Mucosa of gallbladder (tissue), 1 donor: ENCODE data around the gene CDH4. TPM values are rescaled to one million over a fixed set of nuclear protein-coding genes. Genes with fewer than 3 reads are reported as not detected.

ENCODE experiments used
- DNase-seq: peaks from one replicate; pipeline ENCODE4 v3.0.0-alpha.2; 2020; ENCODE audit warnings: low spot score
- total RNA-seq: library from RNA; stranded (reverse); gene quantifications from one replicate; pipeline ENCODE4 v1.2.1, GENCODE V29; 2021
- donor health status: DM: no; HTN: no; CAD: no.

Gene CDH4
- total RNA-seq, 1 donor from 2014 or later: 3.5 TPM

DNA sequence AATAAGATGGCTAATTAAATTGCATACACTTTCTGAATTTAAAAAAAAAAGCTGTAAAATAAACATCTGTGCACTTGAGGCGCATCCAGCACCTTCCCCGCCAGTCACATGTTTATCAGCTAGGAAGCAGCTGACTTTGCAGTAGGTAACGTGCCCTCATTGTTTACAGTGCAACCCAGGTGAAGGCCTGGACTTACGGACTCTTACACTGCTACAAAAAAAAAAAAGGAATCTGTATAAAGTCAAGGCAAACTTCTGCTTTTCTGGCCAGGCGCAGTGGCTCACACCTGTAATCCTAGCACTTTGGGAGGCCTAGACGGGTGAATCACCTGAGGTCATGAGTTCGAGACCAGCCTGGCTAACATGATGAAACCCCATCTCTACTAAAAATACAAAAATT is 327.8 kb downstream of the CDH4 start:
- no peak for DNase-seq

GRCh38 chr20:61580958-61581824 is 329.1 kb downstream of the CDH4 start:
- no peak for DNase-seq

- no peak for DNase-seq
Measured at GRCh38 chr20:61581825-61582188, 329.7 kb downstream of the CDH4 start.

DNA sequence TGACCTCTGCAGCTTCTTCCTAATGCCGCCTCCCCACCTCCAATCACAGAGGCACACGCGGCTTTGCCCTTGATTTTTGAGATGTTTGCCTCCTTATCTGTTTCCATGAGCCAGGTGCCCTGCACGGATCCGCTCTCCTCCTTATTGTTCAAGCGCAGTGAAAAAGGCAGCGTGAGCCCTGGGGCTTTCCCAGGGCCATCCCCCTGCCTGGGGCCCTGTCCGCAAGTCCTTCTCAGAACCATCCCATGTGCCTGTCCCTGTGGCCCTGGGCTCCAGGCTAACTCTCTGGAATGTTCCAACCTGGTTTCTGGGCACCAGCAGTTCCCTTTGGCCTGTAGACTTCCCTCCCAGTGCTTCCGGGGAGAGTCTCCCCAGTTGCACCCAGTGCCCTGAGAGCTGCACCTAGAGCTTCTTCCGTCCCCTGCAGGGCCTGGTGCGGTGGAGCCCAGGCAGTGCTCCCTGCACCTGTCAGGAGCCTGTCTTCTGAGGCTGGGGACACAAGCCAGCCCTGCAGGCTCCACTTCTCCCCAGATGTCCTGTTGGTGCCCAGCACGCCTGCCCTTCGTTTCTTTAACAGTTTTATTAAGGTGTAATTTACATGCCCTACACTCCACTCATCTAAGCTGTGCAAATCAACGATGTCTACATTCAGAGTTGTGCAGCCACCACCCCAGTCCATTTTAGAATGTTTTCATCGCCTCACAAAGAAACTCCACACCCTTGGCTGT is 330.3 kb downstream of the CDH4 start:
- no peak for DNase-seq

DNA sequence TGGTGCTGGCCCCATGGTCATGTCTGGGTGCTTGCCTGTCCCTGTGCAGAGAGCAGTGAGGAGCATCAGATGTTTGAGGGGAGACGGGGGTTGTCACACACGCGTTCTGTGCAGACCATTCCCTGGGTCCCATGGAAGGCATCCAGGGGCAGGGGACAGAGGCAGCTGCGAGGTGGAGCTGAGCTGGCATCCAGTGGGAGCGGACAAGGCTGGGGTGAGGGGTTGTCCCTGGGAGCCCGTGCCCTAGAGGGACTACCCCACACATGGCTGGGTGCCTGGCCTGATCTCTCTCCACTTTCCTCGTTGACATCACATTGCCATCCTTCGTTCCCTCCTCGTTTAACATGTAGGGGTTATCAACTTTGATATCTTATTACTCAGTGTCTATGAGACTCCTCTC is 331.3 kb downstream of the CDH4 start:
- no peak for DNase-seq

GRCh38 chr20:61584851-61585250 is 332.8 kb downstream of the CDH4 start:
- no peak for DNase-seq

DNA sequence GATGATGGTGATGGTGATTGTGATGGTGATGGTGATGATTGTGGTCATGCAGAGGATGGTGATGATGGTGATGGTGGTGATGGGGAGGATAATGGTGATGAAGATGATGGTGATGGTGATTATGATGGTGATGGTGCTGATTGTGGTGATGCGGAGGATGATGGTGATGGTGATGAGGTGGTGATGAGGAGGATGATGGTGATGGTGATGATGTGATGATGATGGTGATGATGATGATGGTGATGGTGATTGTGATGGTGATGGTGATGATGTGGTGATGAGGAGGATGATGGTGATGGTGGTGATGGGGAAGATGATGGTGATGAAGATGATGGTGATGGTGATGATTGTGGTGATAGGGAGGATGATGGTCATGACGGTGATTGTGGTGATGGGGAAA is 333.7 kb downstream of the CDH4 start:
- no peak for DNase-seq

DNA sequence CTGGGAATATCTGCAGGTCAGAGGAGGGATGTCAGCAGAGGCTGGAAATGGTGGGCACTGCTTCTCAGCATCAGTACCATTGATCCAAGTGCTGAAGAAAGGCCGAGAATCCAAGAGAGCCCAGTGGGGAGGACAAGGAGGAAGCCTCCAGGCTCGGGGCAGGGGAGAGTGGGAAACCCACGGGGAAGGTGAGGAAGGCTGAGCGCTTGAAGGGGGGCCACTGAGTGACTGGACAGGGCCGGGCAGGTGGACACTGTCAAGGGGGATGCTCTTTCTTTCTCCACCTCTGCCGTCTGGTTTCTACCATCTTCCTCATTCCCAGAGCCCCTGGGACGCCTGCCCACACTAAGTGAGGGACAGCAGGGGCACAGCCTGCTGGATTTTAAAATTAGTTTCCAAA is 335.0 kb downstream of the CDH4 start:
- no peak for DNase-seq

DNA sequence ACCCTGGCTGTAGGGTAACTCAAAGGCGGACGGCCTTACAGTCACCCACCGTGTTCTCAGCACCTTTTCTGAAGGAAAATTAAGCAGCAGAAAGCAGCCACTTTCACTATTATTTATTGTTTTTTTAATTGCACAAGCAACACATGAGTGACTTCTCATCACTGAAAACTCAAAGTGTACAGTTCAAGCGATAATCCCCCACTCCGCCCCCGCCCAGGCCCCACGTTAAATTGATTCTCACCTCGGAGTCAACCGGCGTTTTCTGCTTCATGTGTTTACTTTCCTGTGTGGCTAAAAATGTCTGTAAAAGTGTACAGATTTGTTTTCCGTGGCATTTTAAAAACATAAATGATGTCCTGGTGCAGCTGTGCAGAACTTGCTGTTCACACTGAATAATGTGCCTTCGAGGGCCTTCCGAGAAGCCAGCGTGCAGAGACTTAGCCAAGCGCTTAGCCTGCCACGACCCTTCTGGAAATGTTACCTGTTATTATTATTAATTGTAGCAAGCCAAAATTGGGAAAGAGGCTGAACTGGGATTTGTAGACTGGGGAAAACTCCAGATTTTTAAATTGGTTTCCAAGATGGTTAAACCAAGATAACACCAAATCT is 335.7 kb downstream of the CDH4 start:
- no peak for DNase-seq

DNA sequence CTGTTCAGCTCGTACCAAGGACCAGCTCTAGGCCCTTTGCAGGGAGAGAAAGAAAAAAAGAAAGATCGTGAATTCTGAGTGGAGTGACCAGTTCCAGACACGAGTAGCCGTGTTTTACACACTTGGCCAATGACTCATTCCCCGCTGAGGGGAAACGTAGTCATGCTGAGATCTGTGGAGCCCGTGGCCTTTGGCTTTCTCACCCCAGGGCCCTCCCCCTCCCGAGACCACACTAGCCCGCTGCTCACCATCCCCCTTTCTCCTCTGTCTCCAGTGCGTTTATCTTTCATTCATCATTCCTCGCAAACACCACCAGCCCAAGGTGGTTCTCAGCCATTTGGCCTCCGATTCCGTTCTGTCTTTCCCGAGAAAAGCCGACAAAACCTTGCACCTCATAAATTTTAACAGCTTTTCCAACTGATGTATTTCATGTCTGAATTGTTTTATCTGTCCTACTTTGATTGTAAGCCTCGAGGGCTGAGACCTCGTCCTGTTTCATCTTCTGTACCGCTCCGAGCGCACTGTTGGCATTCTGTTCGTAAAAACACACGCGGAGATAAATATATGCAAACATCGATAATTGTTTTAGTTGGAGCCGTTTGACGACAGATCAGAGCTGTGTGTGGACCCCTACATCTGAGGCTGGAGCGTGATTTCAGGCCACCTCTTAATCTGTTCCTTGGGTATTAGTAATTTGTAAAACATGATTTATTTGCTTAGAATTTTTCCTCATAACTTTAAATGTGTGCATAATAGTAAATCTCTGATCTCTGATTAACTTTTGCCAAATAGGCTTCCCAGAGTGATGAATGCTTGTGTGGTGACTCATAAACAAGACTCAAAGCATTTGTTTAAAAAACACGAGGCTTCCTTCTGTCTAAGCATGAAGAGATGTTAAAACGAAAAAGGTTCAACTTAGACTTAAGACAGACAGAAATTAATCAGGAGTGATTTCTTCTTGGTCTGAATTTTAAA is 336.6 kb downstream of the CDH4 start:
- DNase-seq: no peak

GRCh38 chr20:61590236-61590635 is 338.2 kb downstream of the CDH4 start:
- DNase-seq: no peak

DNA sequence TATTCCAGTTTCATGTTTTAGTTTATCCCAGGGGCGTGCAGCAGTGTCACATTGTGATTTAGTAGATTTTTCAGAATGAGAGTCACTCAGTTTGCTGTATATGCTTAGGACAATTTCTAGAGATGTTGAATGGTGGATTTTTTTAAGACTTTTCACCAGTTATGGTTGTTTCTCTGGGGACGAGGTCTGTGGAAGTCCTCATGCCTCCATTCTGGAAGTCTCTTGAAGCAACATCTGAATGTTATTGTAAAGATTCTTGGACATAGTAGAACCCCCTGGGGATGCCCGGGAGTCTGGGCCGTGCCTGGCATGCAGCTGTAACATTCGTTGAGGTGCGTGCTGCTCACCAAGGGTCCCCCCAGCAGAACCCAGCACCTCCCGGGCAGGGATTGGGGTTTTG is 341.5 kb downstream of the CDH4 start:
- no peak for DNase-seq

DNA sequence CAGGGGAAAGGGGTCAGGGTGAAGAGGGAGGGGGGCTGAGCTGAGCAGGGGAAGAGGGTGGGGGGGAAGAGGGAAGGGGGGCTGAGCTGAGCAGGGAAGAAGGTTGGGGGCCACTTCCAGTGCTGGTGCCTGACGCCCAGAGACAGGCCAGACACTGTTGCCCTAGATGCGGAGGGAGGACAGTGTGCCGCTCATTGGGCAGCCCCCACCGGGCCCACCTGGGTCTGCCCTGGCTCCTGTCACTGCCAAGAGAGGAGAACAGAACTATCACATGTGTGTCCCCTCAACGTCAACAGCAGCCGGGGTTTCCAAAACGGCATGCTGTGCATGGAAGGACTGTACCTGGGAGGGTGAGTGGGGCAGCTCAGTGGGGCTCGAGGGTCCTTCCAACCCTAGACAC is 342.1 kb downstream of the CDH4 start:
- no peak for DNase-seq

DNA sequence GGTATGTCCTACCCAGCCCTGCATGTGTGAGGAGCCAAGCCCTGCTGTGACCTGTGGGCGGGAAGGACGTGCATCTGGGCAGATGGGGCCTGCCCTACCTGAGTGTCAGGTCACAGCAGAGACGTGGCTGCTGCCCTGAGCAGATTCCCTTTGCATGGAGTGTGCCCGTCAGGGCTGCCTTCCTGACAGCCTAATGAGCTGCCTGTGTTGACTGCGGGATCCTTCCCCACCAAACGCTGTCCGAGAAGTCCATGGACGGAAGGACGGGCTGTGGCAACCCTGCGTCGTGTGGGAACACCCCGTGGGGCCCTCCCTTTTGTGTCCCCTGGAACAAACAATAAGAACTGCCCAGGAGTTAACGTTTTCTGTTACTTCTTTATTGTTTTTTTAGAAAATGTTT is 343.2 kb downstream of the CDH4 start:
- DNase-seq: no peak

- no peak for DNase-seq
Measured at GRCh38 chr20:61596687-61597330, 344.7 kb downstream of the CDH4 start.

DNA sequence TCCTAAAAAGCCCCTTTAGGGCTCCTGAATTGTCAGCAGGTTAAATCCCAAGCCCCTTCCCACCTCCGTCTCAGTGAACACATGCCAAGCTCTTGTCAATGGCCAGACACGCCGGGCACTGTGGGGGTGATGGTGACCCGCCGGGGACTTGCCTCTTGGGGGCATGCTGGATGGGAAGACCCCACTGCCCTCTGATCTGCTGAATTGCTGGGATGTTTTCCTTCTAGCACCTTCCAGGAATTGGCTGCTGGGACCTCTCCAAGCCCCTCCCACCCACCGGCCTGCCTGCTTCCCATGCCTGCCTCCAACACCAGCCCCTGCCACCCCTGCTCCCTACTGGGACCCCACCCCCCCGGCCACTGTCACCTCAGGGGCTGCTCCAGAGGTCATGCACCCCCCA is 345.9 kb downstream of the CDH4 start:
- DNase-seq: no peak

- no peak for DNase-seq
Measured at GRCh38 chr20:61598586-61598985, 346.5 kb downstream of the CDH4 start.

GRCh38 chr20:61599061-61599531 is 347.0 kb downstream of the CDH4 start:
- DNase-seq: no peak

- DNase-seq: no peak
Measured at GRCh38 chr20:61599541-61599992, 347.5 kb downstream of the CDH4 start.

GRCh38 chr20:61600016-61600415 is 348.0 kb downstream of the CDH4 start:
- DNase-seq: no peak

- DNase-seq: no peak
Measured at GRCh38 chr20:61601361-61601760, 349.3 kb downstream of the CDH4 start.
